NCI-H2029 (cell line): Measurements from ENCODE around the gene CORO1C.

Experiments
- DNase-seq: peaks from one replicate; lab custom pipeline; 2025; lab: John Stamatoyannopoulos, UW

The CORO1C gene

DNA sequence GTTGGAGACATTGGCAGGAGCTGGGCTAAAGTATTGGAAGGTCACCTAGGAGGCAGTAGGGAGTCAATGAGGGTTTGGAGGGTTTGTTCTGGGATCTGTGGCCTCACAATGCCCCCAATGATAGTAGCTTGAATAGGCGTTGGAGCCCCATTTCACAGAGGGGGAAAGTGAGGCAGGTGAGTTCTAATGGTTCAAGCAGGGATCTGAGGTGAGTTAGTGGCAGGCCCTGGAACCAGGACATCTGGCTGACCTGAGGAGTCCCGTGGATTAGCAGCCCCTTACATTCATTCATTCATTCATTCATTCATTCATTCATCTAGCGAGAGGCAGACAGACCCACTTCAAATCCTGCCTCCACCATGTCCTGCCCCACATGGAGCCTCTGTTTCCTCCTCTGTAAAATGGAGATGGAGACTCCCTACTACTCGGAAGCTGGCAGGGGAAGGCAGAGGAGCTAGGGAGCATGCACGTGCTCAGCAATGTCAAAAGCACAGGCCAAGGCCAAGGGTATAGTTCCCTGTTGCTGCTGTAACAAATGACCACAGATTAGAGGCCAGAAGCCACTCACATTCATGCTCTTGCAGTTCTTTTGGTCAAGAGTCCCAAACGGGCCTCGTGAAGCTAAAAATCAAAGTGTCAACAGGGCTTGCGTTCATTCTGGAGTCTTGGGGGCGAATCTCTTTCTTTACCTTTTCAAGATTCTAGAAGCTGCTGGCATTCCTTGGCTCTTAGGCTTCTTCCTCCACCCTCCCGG is 131.2 kb downstream of the CORO1C start:
- no peak for DNase-seq

DNA sequence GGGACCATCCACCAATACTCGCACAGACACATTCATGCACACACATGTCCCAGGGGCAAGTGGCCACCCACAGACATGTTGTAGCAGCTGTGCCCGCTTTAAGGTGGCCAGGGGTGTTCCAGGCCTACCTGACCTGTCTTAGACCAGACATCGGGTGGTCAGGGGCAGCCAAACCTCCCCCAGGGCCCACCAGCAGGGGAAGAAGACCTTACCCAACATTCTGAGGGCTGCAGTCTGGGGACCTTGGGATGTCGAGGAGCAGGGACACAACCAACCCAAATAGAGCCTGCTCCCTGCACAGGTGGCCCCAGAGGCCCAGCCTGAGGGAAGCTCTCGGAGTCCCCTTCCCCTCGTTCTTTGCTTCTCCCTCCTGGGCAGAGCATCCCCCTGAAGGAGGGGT is 131.8 kb downstream of the CORO1C start:
- DNase-seq: no peak

DNA sequence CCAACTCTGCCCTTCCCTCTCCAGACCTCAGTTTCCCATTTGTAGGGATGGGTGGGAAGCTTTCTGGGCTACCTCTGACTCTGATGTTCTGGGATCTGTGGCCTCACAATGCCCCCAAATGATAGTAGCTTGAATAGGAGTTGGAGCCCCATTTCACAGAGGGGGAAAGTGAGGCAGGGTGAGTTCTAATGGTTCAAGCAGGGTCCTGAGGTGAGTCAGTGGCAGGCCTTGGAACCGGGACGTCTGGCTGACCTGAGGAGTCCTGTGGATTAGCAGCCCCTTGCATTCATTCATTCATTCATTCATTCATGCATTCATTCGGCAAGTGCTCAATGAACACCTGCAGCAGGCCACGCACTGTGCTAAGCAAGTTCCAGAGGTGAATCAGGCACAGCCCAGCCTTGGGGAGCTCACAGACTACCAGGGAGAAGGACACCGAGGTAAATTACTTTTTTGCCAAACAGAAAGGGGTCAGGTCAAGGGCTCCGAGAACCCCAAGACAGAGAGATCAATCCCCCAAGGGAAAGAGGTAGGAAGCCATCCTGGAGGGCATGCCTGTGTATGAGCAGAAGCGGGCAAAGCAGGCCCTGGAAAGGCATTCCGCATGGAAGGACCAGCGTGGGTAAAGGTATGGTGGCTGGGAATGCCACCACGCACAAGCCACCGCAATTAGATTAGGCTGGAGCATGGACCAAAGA is 132.6 kb downstream of the CORO1C start:
- DNase-seq: no peak

DNA sequence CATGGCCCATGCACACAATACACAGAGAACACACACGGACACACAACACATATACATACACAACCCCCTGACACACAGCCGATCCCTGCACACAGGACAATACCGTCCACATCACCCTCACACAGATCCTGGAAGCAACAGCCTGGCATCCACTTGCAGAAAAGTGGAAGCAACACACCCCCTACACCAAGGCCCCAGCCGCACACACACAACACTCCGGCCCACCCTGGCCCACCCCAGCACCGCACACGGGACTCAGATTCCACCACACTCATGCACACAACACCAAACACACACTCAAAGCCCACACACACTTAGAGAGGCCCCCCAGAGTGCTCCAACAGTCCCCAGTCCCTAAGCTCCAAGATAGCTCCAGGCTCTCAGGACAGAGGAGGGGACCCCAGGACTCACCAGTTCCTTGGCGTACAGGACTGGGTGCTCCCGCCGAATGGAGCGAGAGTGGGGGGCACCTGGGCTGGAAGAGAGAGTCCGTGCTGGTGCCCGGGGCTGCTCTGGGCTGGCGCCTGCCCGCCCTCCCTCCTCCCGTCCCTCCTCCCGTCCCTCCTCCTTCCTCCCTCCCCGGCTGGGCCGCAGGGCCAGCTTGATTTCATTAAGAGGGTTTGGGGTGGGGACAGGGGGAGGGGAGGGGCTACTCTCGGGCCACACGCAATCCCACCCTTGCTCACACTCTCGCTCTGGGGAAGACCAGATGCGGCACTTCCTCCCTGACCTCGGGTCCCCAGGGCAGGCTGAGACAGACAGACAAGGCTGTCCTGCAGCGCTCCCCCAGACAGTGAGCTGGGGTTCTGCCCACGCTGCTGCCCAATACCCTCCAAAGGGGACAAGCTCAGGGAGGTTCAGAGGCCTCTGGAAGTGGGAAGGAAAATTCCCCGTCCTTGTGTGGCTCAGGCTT is 133.5 kb downstream of the CORO1C start, which contains the start of gene TMEM119:
Gene TMEM119, minus strand, starts transcription at position 526 of the 913 bp plus-strand sequence. CDS start 5,701 bp downstream, outside the sequence.
- no peak for DNase-seq

DNA sequence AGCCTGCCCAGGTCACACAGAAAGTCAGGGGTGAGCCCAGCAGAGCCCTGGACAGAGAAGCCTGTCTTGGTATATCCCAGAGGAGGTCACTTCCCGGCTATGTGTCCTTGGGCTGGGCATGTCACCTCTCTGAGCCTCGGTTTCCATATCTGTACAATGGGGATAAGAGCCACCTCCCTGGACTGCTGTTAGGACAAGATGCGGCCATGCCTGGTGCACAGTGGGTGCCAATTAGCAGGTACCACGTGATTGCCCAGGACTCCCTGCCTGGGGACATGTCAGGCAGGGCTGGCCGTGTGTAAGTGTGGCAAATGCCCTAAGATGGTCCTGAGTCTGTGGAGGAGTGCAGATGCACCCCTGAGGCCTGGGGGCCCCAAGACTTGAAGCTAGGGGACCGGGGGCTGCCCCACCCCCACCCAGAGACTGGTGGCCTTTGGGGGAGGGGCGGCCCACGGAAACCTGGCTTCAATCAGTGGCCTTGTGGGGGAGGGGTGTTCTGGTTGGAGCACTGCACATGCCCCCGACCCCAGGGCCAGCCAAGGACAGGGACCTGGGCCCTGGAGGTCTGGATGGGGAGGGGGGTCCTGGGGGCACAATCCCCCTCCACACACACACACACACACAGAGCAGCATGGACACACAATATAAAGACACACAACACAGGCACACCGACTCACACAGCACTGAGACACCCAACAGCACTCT is 134.3 kb downstream of the CORO1C start:
- no peak for DNase-seq

DNA sequence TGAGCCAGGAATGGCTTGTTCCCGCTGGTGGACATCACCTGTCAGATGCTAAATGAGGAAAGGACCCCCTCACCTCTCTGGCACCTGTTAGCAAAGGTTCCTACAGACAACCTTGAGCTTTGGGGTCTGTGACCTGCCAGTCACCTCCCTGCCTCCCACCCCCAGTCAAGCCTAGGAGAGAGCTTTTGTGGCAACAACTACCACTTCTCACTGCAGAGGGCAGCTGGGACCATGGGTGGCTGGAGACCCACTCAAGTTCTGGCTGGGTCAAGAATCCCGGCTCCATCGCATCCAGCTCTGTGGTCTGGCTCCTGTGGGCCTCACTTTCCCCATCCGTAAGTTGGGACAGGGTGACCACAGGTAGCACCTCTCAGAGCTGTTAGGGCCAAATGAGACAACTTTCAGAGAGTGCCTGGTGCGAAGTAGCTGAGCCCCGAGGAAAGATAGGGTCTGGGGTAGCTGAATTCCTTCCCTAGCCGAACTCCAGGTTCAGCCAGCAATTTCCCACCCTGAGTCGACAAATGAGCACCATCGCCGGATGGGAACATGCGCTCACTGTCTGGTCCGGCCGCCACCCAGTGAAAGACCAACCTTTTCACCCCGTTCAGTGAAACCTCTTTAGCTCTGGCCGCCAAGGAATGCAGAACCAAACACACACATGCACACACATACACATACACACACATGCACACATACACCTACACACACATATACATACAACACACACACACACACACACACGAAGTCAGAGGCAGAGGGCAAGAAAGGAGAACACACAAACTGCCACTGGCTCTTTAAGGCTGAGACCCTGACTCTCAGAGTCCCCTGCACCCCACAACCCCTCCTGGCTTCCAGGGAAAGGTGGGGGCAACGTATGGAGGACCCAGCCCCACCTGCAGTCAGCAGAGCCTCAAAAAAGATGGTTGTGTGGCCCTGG is 135.3 kb downstream of the CORO1C start:
- no peak for DNase-seq
